Activated gamma-delta T cell treated with Interleukin-2 at 50 U/mL for 16 hours (primary cell): Measurements from ENCODE around the gene KIAA1217.

Experiments used
- DNase-seq: peaks from one replicate; pipeline ENCODE4 v3.0.0-alpha.2; 2020

The KIAA1217 gene

GRCh38 chr10:24375510-24375909, 166.6 kb downstream of the KIAA1217 start:
- no peak for DNase-seq

- DNase-seq, result no peak
These were observed 167.8 kb downstream of the KIAA1217 start for GRCh38 chr10:24376731-24377130.

GRCh38 chr10:24378126-24378920, 169.4 kb downstream of the KIAA1217 start:
- no peak for DNase-seq

GRCh38 chr10:24381235-24382010, 172.5 kb downstream of the KIAA1217 start:
- no peak for DNase-seq

- DNase-seq, result no peak
These were observed 173.1 kb downstream of the KIAA1217 start for GRCh38 chr10:24382045-24382444.

- no peak for DNase-seq
These were observed 173.6 kb downstream of the KIAA1217 start for GRCh38 chr10:24382596-24382978.

- no peak for DNase-seq
These were observed 174.2 kb downstream of the KIAA1217 start for GRCh38 chr10:24382979-24383663.

- no peak for DNase-seq
These were observed 174.8 kb downstream of the KIAA1217 start for GRCh38 chr10:24383681-24384106.

- no peak for DNase-seq
These were observed 176.0 kb downstream of the KIAA1217 start for GRCh38 chr10:24384954-24385353.

- no peak for DNase-seq
These were observed 176.8 kb downstream of the KIAA1217 start for GRCh38 chr10:24385776-24386175.

GRCh38 chr10:24390146-24390700, 181.3 kb downstream of the KIAA1217 start:
- no peak for DNase-seq

- DNase-seq, result no peak
These were observed 181.8 kb downstream of the KIAA1217 start for GRCh38 chr10:24390746-24391145.

- no peak for DNase-seq
These were observed 184.3 kb downstream of the KIAA1217 start for GRCh38 chr10:24393201-24393600.

GRCh38 chr10:24394461-24395190, 185.7 kb downstream of the KIAA1217 start:
- no peak for DNase-seq

- DNase-seq, result no peak
These were observed 187.5 kb downstream of the KIAA1217 start for GRCh38 chr10:24396396-24396795.

- no peak for DNase-seq
These were observed 188.7 kb downstream of the KIAA1217 start for GRCh38 chr10:24397662-24398061.

GRCh38 chr10:24404567-24404966, 195.6 kb downstream of the KIAA1217 start:
- no peak for DNase-seq

- no peak for DNase-seq
These were observed 196.7 kb downstream of the KIAA1217 start for GRCh38 chr10:24405635-24406034.

GRCh38 chr10:24406809-24407483, 198.0 kb downstream of the KIAA1217 start:
- DNase-seq, result no peak

- DNase-seq, result no peak
These were observed 199.0 kb downstream of the KIAA1217 start for GRCh38 chr10:24407928-24408327.

GRCh38 chr10:24408365-24408764, 199.4 kb downstream of the KIAA1217 start:
- no peak for DNase-seq

- DNase-seq, result no peak
These were observed 205.7 kb downstream of the KIAA1217 start for GRCh38 chr10:24414597-24414996.
